AG04449 (cell line): Measurements from ENCODE around the gene POMC.

Experiments used
- CTCF ChIA-PET: fragments of 350-600 bp; formaldehyde crosslinking; extraction: SDS; loops from one replicate; lab custom pipeline; 2021; ENCODE audit warnings: antibody characterized with exemption; lab: Yijun Ruan, JAX
- POLR2A ChIA-PET: fragments of 400-600, 350-600 bp; formaldehyde crosslinking; extraction: SDS; loops from one replicate; lab custom pipeline; 2020; ENCODE audit warnings: antibody characterized with exemption, inconsistent platforms; lab: Yijun Ruan, JAX
- DNase-seq: peaks from one replicate; pipeline ENCODE4 v3.0.0-alpha.2; 2010; ENCODE audit warnings: low read depth, low spot score
- H3K4me3 ChIP-seq: 2 replicates; pipeline ENCODE4 v1.5.1; 2011; ENCODE audit warnings: low read depth, mild to moderate bottlenecking, control low read depth, low read length
- CTCF ChIP-seq: IDR thresholded peaks from one replicate; pipeline ENCODE4 v1.5.1; 2011; ENCODE audit warnings: mild to moderate bottlenecking, moderate library complexity, low read length, control low read depth, inconsistent platforms; ENCODE audit not compliant: insufficient read depth; ENCODE audit errors: missing control alignments

Gene POMC

GRCh38 chr2:25115249-25115883 is 53.0 kb downstream of the POMC start:
- POLR2A ChIA-PET: no interaction called here
- CTCF ChIA-PET: interaction anchor here (0.8 to 5.1 kb wide), 5 partner anchors 10 to 140 kb away, joined by 3 to 42 read pairs (median 4); no protein-coding TSS in a partner anchor
- H3K4me3 ChIP-seq: no peak overlapping the region
- TF ChIP-seq CTCF: no peak
- no peak for DNase-seq

GRCh38 chr2:25112113-25112512 is 56.3 kb downstream of the POMC start:
- CTCF ChIA-PET: interaction anchor here (1.1 kb wide), 1 partner anchor 11 kb away, joined by 4 read pairs; no protein-coding TSS in a partner anchor
- DNase-seq: no peak
- no peak overlapping the region for H3K4me3 ChIP-seq
- TF ChIP-seq CTCF: no peak
- POLR2A ChIA-PET: no interaction called here
